ENCODE results near the gene TMEM91. TPM values are rescaled to one million over a fixed set of nuclear protein-coding genes. Genes with fewer than 3 reads are reported as not detected.

The TMEM91 gene
- total and polyA plus RNA-seq, 9 of the 15 experiments (the other 6 are each of a cell fraction or from before 2014, with no cell fraction given), result 1.2 to 5.2 (median 2.7) TPM

DNA sequence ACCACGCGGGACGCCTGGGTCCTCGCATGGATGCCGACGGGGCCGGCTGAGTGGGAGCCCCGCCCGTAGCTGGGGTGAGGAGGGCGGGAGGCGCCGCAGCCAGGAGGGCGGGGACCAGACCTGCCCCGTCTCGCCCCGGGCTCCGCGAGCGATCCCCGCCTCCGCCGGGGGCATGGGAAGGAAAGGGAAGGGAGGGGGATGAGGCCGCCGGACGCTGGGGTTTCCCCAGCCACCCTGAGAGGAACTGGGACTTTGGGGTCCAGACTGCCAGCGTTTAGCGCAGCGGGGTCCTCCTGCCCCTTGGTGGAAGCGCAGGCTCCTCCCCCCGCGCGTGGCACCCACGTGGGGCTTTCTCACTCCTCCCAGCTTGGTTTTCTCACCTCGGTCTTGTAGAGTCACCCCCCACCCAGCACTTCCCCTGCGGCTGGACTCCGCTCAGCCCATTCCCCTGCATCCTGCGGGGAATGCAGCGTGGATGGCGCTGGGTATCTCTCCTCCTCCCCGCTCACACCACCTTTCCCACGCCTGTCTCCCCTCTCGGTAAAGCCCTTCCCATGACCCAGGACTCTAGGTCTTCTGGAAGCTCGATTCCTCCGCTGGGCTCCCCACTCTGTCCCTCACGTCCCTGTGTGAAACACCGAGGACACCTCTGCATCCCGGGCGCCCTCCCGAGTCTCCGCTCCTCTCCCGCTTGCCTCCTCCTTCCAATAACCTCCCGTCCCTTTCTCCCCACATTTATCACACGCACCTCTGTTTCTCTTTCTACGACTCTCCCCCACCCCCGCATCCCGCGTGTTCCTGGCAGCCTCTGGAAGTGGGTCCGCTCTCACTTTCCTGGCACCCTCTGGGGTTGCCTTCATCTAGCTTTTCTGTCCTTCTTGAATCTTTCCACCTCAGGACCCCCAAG lies 24.7 kb upstream of the TMEM91 start (continued):
- TF ChIP-seq, protein P1, sequence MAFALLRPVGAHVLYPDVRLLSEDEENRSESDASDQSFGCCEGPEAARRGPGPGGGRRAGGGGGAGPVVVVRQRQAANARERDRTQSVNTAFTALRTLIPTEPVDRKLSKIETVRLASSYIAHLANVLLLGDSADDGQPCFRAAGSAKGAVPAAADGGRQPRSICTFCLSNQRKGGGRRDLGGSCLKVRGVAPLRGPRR (CRISPR knock-in tag; IDR thresholded peaks at IDR 0.05), result no peak
- TF ChIP-seq RB1 (IDR thresholded peaks at IDR 0.05; ENCODE audit: low read depth), result peak; percentile 68; the same call in 1 of the 2 replicates
- TF ChIP-seq, protein P2, sequence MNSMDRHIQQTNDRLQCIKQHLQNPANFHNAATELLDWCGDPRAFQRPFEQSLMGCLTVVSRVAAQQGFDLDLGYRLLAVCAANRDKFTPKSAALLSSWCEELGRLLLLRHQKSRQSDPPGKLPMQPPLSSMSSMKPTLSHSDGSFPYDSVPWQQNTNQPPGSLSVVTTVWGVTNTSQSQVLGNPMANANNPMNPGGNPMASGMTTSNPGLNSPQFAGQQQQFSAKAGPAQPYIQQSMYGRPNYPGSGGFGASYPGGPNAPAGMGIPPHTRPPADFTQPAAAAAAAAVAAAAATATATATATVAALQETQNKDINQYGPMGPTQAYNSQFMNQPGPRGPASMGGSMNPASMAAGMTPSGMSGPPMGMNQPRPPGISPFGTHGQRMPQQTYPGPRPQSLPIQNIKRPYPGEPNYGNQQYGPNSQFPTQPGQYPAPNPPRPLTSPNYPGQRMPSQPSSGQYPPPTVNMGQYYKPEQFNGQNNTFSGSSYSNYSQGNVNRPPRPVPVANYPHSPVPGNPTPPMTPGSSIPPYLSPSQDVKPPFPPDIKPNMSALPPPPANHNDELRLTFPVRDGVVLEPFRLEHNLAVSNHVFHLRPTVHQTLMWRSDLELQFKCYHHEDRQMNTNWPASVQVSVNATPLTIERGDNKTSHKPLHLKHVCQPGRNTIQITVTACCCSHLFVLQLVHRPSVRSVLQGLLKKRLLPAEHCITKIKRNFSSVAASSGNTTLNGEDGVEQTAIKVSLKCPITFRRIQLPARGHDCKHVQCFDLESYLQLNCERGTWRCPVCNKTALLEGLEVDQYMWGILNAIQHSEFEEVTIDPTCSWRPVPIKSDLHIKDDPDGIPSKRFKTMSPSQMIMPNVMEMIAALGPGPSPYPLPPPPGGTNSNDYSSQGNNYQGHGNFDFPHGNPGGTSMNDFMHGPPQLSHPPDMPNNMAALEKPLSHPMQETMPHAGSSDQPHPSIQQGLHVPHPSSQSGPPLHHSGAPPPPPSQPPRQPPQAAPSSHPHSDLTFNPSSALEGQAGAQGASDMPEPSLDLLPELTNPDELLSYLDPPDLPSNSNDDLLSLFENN (IDR thresholded peaks at IDR 0.05; ENCODE audit: low read depth in 2 of 2, low read length in 2 of 2), result no peak
- TF ChIP-seq PRPF4 (IDR thresholded peaks at IDR 0.05; ENCODE audit: insufficient read depth, low read depth, low read length, poor library complexity, severe bottlenecking), result no peak
- no peak for TF ChIP-seq ZNF696 (CRISPR knock-in tag; conservative IDR thresholded peaks at IDR 0.05)
- TF ChIP-seq, protein P3, sequence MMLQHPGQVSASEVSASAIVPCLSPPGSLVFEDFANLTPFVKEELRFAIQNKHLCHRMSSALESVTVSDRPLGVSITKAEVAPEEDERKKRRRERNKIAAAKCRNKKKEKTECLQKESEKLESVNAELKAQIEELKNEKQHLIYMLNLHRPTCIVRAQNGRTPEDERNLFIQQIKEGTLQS (IDR thresholded peaks at IDR 0.05), result no peak
- TF ChIP-seq, protein P3 (CRISPR knock-in tag; conservative IDR thresholded peaks at IDR 0.05), result no peak

Measured in K562 (cell line).